K562 (cell line): ENCODE data around the gene TREH.

ENCODE experiments used
- ATF4 ChIP-seq: fragments of 450-650 bp; formaldehyde crosslinking; IDR thresholded peaks from 2 replicates; pipeline ENCODE4 v1.4.0; 2022; ENCODE audit warnings: mild to moderate bottlenecking, moderate library complexity
- CREM ChIP-seq: IDR thresholded peaks from 2 replicates; pipeline ENCODE4 v1.6.1; 2014; ENCODE audit warnings: antibody characterized with exemption, low read depth
- ETV5 ChIP-seq: sonication (generic); formaldehyde crosslinking; IDR thresholded peaks from 2 replicates; pipeline ENCODE4 v1.4.0; 2020; ENCODE audit warnings: low read depth, mild to moderate bottlenecking, missing genetic modification reagents
- ILK ChIP-seq: fragments of 450-650 bp; IDR thresholded peaks from 2 replicates; pipeline ENCODE4 v1.6.1; 2016; ENCODE audit warnings: missing genetic modification characterization, low read depth, mild to moderate bottlenecking, missing compliant biosample characterization, moderate library complexity, borderline replicate concordance
- POLR2A ChIP-seq: fragments of 450-650 bp; conservative IDR thresholded peaks from 2 replicates; pipeline ENCODE4 v1.6.1; 2016
- RFX5 ChIP-seq: IDR thresholded peaks from 2 replicates; pipeline ENCODE4 v1.6.1; 2011; ENCODE audit warnings: low read depth, mild to moderate bottlenecking, improper control_type of control experiment, low read length
- SRF ChIP-seq, 2 experiments: fragments of 250-450, 450-650 bp in 1 of 2; sonication (Bioruptor Pico) in 1 of 2; sonication (generic) in 1 of 2; formaldehyde crosslinking; IDR thresholded peaks; 2 replicates each; pipeline versions ENCODE4 v1.5.0 to v1.5.1; 2020 to 2022; ENCODE audit warnings: mild to moderate bottlenecking in 1 of 2, missing genetic modification reagents in 1 of 2
- STAT6 ChIP-seq: sonication (generic); formaldehyde crosslinking; IDR thresholded peaks from 2 replicates; pipeline ENCODE4 v1.8.1; 2023; ENCODE audit warnings: mild to moderate bottlenecking, missing genetic modification reagents
- ZBTB43 ChIP-seq: sonication (generic); formaldehyde crosslinking; IDR thresholded peaks from 2 replicates; pipeline ENCODE4 v1.8.0; 2023; ENCODE audit warnings: mild to moderate bottlenecking, missing genetic modification reagents
- ZBTB8A ChIP-seq: fragments of 450-650 bp; IDR thresholded peaks from 2 replicates; pipeline ENCODE4 v1.6.1; 2018; ENCODE audit warnings: mild to moderate bottlenecking, moderate library complexity; ENCODE audit not compliant: partially characterized antibody
- TF ChIP-seq, protein P1 (sequence below), 3 experiments: IDR thresholded peaks in 2 of 3; conservative IDR thresholded peaks in 1 of 3; 2 replicates each; pipeline ENCODE4 v1.5.1; 2011 to 2012; ENCODE audit warnings: low read length in 3 of 3, mild to moderate bottlenecking in 3 of 3, control low read depth in 2 of 3, improper control_type of control experiment in 1 of 3, inconsistent platforms in 1 of 3, low read depth in 1 of 3, mixed read lengths in 1 of 3, moderate library complexity in 1 of 3; ENCODE audit not compliant: insufficient read depth in 2 of 3

DNA sequence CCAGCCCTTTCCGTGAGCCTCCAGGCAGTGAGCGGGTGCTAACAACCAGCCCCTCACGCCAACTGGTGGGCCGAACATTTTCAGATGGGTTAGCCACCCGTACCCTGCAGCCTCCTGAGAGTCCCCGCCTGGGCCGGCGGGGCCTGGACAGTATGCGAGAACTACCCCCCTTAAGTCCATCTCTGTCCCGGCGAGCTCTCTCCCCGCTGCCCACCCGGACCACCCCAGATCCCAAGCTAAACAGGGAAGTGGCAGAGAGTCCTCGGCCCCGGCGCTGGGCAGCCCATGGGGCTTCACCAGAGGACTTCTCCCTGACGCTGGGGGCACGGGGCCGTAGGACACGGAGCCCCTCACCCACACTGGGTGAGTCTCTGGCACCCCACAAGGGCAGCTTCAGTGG, 51.4 kb downstream of the TREH start:
- TF ChIP-seq ZBTB8A = no peak
- no peak for TF ChIP-seq ZBTB43
- no peak for TF ChIP-seq ILK (tag)
- TF ChIP-seq ETV5 (CRISPR knock-in tag) = no peak
- no peak for TF ChIP-seq ATF4
- TF ChIP-seq SRF (CRISPR knock-in tag; IDR thresholded peaks at IDR 0.05) = no peak
- TF ChIP-seq, protein P1, sequence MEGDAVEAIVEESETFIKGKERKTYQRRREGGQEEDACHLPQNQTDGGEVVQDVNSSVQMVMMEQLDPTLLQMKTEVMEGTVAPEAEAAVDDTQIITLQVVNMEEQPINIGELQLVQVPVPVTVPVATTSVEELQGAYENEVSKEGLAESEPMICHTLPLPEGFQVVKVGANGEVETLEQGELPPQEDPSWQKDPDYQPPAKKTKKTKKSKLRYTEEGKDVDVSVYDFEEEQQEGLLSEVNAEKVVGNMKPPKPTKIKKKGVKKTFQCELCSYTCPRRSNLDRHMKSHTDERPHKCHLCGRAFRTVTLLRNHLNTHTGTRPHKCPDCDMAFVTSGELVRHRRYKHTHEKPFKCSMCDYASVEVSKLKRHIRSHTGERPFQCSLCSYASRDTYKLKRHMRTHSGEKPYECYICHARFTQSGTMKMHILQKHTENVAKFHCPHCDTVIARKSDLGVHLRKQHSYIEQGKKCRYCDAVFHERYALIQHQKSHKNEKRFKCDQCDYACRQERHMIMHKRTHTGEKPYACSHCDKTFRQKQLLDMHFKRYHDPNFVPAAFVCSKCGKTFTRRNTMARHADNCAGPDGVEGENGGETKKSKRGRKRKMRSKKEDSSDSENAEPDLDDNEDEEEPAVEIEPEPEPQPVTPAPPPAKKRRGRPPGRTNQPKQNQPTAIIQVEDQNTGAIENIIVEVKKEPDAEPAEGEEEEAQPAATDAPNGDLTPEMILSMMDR (IDR thresholded peaks at IDR 0.05 in 2 of 3, conservative IDR thresholded peaks at IDR 0.05 in 1 of 3; ENCODE audit: insufficient read depth in 2 of 3, low read depth in 1 of 3, low read length in 3 of 3) = no peak
- no peak for TF ChIP-seq CREM
- no peak for TF ChIP-seq RFX5
- TF ChIP-seq STAT6 = no peak
- no peak for TF ChIP-seq POLR2A
